GM19395 (cell line): ENCODE measurements around the gene CYP19A1.

Source experiments
- ATAC-seq: cut with Tn5 transposase; IDR thresholded peaks from one replicate; pipeline ENCODE4 v1.9.1; 2021; ENCODE audit warnings: mild to moderate bottlenecking, moderate library complexity; ENCODE audit not compliant: unreplicated experiment

CYP19A1 gene

GRCh38 chr15:51224428-51224827, 114.0 kb downstream of the CYP19A1 start:
- no peak for ATAC-seq

GRCh38 chr15:51223771-51224229, 114.6 kb downstream of the CYP19A1 start:
- no peak for ATAC-seq

GRCh38 chr15:51218299-51218938, 120.0 kb downstream of the CYP19A1 start:
- ATAC-seq = no peak

- ATAC-seq = no peak
These were observed 125.5 kb downstream of the CYP19A1 start for GRCh38 chr15:51212909-51213308.

GRCh38 chr15:51212239-51212638, 126.2 kb downstream of the CYP19A1 start:
- no peak for ATAC-seq

GRCh38 chr15:51205050-51205975, 133.1 kb downstream of the CYP19A1 start:
- ATAC-seq = no peak

GRCh38 chr15:51203797-51204196, 134.6 kb downstream of the CYP19A1 start:
- no peak for ATAC-seq

GRCh38 chr15:51202783-51203182, 135.6 kb downstream of the CYP19A1 start:
- ATAC-seq = no peak

GRCh38 chr15:51201581-51201980, 136.8 kb downstream of the CYP19A1 start:
- ATAC-seq = no peak

GRCh38 chr15:51200792-51201191, 137.6 kb downstream of the CYP19A1 start:
- no peak for ATAC-seq

GRCh38 chr15:51199541-51199940, 138.9 kb downstream of the CYP19A1 start:
- ATAC-seq = no peak

GRCh38 chr15:51198701-51199232, 139.6 kb downstream of the CYP19A1 start:
- ATAC-seq = no peak

- ATAC-seq = no peak
These were observed 142.9 kb downstream of the CYP19A1 start for GRCh38 chr15:51195459-51195858.

GRCh38 chr15:51193979-51194378, 144.4 kb downstream of the CYP19A1 start:
- ATAC-seq = no peak

GRCh38 chr15:51193526-51193925, 144.9 kb downstream of the CYP19A1 start:
- ATAC-seq = no peak

- peak; percentile 61 for ATAC-seq
These were observed 145.7 kb downstream of the CYP19A1 start for GRCh38 chr15:51192521-51193280.

GRCh38 chr15:51191766-51192165, 146.6 kb downstream of the CYP19A1 start:
- no peak for ATAC-seq

- ATAC-seq = no peak
These were observed 147.2 kb downstream of the CYP19A1 start for GRCh38 chr15:51191072-51191670.

- ATAC-seq = no peak
These were observed 147.8 kb downstream of the CYP19A1 start for GRCh38 chr15:51190424-51191068.
